Middle frontal gyrus (tissue), 1 donor: ENCODE measurements around the gene RIPPLY1.
"Not testable (repeated sequence)": the region's sequence is repeated elsewhere in the genome, so short reads cannot be mapped to it uniquely, and the experiment has no call there.

Experiments used
- DNase-seq: peaks from one replicate; pipeline ENCODE4 v3.0.0-alpha.2; 2015; ENCODE audit warnings: low spot score; ENCODE audit errors: extremely low spot score

The RIPPLY1 gene

GRCh38 chrX:106912864-106913263 is 9.7 kb upstream of the RIPPLY1 start:
- no peak for DNase-seq

- no peak for DNase-seq
Measured at GRCh38 chrX:106906361-106906760, 3.2 kb upstream of the RIPPLY1 start.

- DNase-seq: no peak
Measured at GRCh38 chrX:106905064-106905708, 2.0 kb upstream of the RIPPLY1 start.

- no peak for DNase-seq
Measured at GRCh38 chrX:106903856-106904528, 851 bp upstream of the RIPPLY1 start.

- DNase-seq: no peak
Measured at GRCh38 chrX:106902684-106903083, 457 bp downstream of the RIPPLY1 start.

- DNase-seq: no peak
Measured at GRCh38 chrX:106901781-106902219, 1.3 kb downstream of the RIPPLY1 start.

GRCh38 chrX:106901341-106901740 is 1.8 kb downstream of the RIPPLY1 start:
- no peak for DNase-seq

GRCh38 chrX:106899841-106900240 is 3.3 kb downstream of the RIPPLY1 start:
- no peak for DNase-seq

- no peak for DNase-seq
Measured at GRCh38 chrX:106899276-106899675, 3.9 kb downstream of the RIPPLY1 start.

GRCh38 chrX:106898462-106898861 is 4.7 kb downstream of the RIPPLY1 start:
- no peak for DNase-seq

- DNase-seq: no peak
Measured at GRCh38 chrX:106897259-106897658, 5.9 kb downstream of the RIPPLY1 start.

GRCh38 chrX:106894978-106895452 is 8.1 kb downstream of the RIPPLY1 start:
- no peak for DNase-seq

GRCh38 chrX:106894392-106894909 is 8.7 kb downstream of the RIPPLY1 start:
- peak; percentile 19 for DNase-seq

GRCh38 chrX:106891762-106892460 is 11.2 kb downstream of the RIPPLY1 start:
- DNase-seq: no peak

- DNase-seq: no peak
Measured at GRCh38 chrX:106889468-106889867, 13.7 kb downstream of the RIPPLY1 start.

- no peak for DNase-seq
Measured at GRCh38 chrX:106875151-106875550, 28.0 kb downstream of the RIPPLY1 start.

GRCh38 chrX:106874075-106874474 is 29.1 kb downstream of the RIPPLY1 start:
- DNase-seq: no peak

- DNase-seq: not testable (repeated sequence)
Measured at GRCh38 chrX:106872796-106873195, 30.3 kb downstream of the RIPPLY1 start.

GRCh38 chrX:106863697-106864096 is 39.4 kb downstream of the RIPPLY1 start:
- DNase-seq: no peak

- no peak for DNase-seq
Measured at GRCh38 chrX:106862972-106863688, 40.0 kb downstream of the RIPPLY1 start.
